HG02798 (cell line): ENCODE results near the gene ELP6.
A peak's percentile ranks its signal among the peaks of the same experiment; 100 is the strongest.
"Not testable (repeated sequence)": the region's sequence is repeated elsewhere in the genome, so short reads cannot be mapped to it uniquely, and the experiment has no call there.

Source experiments
- ATAC-seq: cut with Tn5 transposase; IDR thresholded peaks from one replicate; pipeline ENCODE4 v1.9.1; 2021; ENCODE audit warnings: mild to moderate bottlenecking; ENCODE audit not compliant: unreplicated experiment, poor library complexity

ELP6 gene

GRCh38 chr3:47515100-47515499, 1.6 kb upstream of the ELP6 start:
- no peak for ATAC-seq

GRCh38 chr3:47512416-47513124, 942 bp downstream of the ELP6 start:
- no peak for ATAC-seq

- ATAC-seq, result not testable (repeated sequence)
Measured at GRCh38 chr3:47505267-47505666, 8.2 kb downstream of the ELP6 start.

DNA sequence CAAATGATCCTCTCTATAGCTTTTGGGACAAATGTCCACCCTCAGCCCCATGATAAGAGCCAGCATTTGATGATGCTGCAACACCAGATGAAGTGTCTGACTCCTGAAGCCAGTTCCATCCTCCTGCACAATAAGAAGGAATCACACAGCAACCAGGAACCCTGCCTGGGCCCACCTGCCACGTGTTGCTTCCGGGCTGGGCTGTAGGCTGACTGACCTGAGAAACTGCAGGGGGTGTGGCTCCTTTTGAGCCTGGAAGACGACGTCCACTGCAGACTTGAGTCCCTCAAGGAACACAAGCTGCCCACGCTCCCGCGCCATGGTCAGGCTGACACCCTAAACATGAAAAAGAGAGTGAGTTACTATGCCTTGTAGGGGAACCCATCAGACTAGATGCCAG, 9.4 kb downstream of the ELP6 start:
- no peak for ATAC-seq

DNA sequence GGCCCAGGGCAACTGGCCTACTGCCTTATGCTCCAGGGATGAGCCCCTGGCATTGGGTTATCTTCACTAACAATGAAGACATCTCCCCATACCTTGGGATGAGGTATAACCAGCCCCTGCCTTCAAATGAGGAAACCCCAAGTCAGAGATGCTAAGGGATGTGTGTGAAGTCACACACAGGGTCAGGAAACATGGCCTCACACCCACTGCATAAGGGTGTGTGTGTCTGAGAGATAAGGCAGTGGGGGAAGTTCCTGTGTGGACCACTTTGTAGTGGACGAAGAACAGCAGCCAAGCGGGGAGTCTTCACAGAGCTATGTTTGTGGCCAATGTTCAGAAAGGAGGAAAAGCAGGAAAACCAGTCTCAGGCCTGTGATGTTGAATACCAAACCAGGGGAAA, 10.5 kb downstream of the ELP6 start:
- no peak for ATAC-seq

DNA sequence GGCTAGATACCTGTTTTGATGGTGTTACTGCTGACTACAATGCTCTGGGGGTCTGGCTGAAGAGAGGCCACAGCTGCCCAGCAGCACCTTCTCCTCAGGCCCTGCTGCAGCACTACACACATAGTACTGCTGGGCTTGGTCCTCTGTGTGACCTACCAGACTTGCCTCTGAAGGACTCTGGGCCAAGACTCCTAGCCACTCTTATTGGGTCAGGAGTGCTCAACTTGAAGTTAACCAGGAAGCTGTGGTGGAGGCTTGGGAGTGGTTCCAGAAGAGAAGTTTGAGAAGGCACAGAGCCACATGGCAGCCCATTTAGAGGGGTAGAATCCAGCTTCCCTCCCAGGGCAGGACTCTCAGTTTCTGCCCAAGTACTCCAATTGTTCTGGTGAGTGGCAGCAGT, 16.6 kb downstream of the ELP6 start:
- no peak for ATAC-seq

DNA sequence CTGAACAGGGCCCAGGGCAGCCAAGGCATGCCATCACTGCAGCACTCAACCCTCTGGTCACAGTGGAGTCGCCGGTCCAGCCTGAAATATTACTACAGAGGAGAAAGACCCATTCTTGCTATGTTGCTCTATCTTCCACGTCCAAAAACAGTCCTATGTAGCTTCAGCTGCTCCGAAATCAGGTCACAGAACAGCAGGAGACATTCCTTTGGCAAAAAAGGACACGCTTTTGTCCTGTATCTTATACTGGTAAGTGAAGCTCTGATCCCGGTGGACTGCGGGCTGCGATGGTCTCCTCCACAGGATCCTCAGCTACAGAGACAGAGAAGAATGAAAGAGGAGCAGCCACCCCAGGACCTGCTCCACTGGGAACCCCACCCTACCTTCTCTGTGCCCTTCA, 17.6 kb downstream of the ELP6 start:
- no peak for ATAC-seq

DNA sequence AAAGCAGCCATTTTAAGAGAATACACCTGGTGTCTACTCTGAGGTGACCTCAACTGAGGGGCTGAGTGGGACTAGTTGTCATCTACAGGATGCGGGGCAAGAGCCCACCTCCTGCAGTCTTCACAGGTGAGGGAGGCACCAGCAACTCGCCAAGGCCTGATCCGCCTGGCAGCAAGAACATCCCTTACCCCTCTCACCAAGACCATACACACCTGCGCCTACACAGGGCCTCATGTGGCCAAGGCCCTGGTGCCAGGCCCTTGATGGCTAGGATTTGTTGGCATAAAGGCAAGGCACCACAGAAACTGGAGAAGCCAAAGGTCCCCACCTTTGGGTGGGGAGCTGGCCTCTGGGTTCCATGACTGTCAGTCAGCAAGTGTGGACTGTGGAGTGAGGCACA, 18.4 kb downstream of the ELP6 start:
- no peak for ATAC-seq

- ATAC-seq, result no peak
Measured at GRCh38 chr3:47491777-47492176, 21.7 kb downstream of the ELP6 start.

- ATAC-seq, result no peak
Measured at GRCh38 chr3:47491186-47491585, 22.3 kb downstream of the ELP6 start.

- ATAC-seq, result no peak
Measured at GRCh38 chr3:47487265-47487664, 26.2 kb downstream of the ELP6 start.

GRCh38 chr3:47485812-47486211, 27.7 kb downstream of the ELP6 start:
- ATAC-seq, result no peak

DNA sequence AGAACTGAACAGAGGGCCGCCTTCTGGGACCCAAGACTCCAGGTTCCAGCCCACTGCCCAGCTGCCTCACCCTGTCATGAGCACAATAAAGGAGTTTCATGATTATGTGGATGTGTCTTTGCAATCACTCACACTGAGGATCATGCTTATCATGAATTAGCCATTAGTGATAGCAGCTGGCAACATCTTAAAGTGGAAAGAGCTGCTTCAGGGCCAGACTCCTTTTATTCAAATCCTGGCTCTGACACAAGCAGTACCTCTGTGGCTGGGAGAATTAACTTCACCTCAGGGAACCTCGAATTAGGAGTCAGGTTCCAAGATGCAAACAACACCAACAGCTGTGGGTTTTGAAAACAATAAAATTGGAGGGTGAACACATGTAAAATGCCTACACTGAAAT, 31.1 kb downstream of the ELP6 start:
- ATAC-seq, result no peak

- not testable (repeated sequence) for ATAC-seq
Measured at GRCh38 chr3:47481763-47482162, 31.7 kb downstream of the ELP6 start.

- ATAC-seq, result not testable (repeated sequence)
Measured at GRCh38 chr3:47480267-47480666, 33.2 kb downstream of the ELP6 start.

GRCh38 chr3:47479826-47480160, 33.7 kb downstream of the ELP6 start:
- ATAC-seq, result no peak

DNA sequence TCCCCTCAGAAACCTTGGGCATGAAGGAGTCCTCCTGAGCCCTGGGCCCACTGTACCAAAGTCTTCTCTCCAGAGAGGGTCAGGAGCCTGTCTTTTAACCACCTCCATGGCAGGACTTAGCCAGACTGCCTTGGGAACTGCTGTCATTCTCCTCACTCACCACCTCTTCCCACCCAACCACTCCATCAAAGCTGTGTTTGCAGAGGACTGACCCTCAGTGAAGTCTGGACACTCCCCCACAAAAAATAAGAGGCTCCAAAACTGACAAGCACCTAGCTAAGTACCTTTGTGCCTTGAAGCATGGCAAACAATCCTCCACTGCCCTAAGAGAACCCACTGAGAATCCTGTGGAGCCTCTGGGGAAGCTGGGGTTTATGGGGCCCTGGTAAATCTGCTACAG, 35.5 kb downstream of the ELP6 start:
- no peak for ATAC-seq

GRCh38 chr3:47476644-47477199, 36.8 kb downstream of the ELP6 start:
- ATAC-seq, result no peak

GRCh38 chr3:47476330-47476626, 37.2 kb downstream of the ELP6 start:
- ATAC-seq, result no peak

- ATAC-seq, result peak; percentile 94
Measured at GRCh38 chr3:47475570-47476329, 37.8 kb downstream of the ELP6 start, which contains the start of gene SCAP. Gene SCAP, minus strand, starts transcription at chr3:47475941. Its CDS starts 32,948 bp downstream, at chr3:47442993.

GRCh38 chr3:47475029-47475569, 38.4 kb downstream of the ELP6 start:
- ATAC-seq, result no peak

DNA sequence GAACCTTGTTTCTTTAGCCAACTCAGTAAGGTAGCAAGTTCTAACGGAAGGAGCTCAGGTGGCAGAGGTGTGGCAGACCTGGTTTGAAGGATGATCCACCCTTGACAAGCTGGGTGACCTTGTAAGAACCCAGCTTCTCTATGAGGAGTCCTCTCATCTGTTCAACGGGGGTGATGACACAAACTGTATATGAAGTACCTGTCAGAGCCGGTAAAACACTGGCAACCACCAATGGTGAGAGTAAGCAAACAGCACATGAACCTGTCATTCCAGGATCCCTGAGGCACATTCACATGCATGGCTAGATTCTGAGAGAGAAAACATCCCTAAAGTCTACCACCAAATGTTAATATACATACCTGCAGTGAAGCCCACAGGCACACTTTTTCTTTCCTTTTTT, 40.1 kb downstream of the ELP6 start:
- ATAC-seq, result no peak
